Head of caudate nucleus (tissue), 42 donors: ENCODE measurements around the gene GIT1.

Source experiments
- DNase-seq, 42 donors: peaks; one replicate each; pipeline versions ENCODE4 v3.0.0 to v3.0.0-alpha.2; 2020 to 2021; ENCODE audit warnings: mixed read lengths in 7 of 42
- intact Hi-C: fragments of 100-400 bp; cut with DNase I; formaldehyde crosslinking; loops from one replicate; pipeline ENCODE4 v1.15.0; 2022

GIT1 gene

GRCh38 chr17:29617481-29618271, 28.2 kb upstream of the GIT1 start:
- DNase-seq = peak; percentile 55 to 93 (median 85)
- intact Hi-C loops = loop anchor here (5.0 kb wide), 1 partner anchor 315 kb away; the partner anchor contains the start of gene SSH2

- peak; percentile 78 to 96 (median 91) for DNase-seq
- intact Hi-C loops = loop anchor here (5.0 kb wide), 1 partner anchor 315 kb away; the partner anchor contains the start of gene SSH2
These were observed 27.7 kb upstream of the GIT1 start for GRCh38 chr17:29617125-29617480.

- DNase-seq = peak in 5 of 42 donors; percentile 16 to 51 (median 43)
- intact Hi-C loops = loop anchor here (5.0 kb wide), 1 partner anchor 316 kb away; the partner anchor contains the start of gene SSH2
These were observed 27.0 kb upstream of the GIT1 start for GRCh38 chr17:29616300-29617048.

DNA sequence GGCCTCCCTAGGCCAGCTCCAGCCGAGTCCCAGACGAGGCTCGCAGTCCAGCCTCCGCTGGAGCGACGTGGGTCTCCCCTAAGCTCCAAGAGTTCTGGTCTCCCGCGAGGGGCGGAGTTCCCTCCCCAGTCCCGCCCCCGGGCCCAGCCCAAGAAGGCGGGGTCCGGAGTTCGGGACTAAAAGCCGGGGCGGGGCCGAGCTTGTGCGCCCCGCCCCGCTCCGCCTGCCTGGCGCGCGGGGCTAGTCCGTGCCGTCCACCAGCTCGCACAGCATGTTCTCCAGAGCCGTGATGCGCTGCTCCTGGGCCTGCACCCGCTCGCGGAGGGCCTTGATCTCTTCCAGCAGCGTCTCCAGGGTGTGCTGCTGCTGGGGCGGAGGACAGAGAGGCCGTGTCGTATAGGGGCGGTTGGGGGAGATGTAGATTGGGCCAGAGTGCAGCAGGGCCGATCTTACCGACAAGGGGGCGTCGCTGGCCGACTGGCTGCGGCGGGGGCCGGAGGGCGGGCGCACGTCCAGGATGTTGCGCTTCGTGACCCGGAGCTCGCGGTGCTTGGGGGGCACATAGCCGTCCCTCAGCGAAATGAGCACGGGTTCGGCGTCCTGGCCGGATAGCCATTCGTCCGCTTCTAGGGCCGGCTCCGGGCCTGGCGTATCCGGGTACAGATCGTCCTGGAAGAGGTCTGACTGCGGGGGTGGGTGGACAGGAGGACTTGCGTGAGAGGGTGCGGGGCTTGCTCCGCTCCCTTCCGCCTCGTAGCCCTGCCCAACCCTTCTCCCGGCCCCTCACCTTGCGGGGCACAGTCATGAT, 26.2 kb upstream of the GIT1 start:
- DNase-seq = peak; percentile 82 to 97 (median 95)
- intact Hi-C loops = loop anchor here (5.0 kb wide), 1 partner anchor 317 kb away; the partner anchor contains the start of gene SSH2

DNA sequence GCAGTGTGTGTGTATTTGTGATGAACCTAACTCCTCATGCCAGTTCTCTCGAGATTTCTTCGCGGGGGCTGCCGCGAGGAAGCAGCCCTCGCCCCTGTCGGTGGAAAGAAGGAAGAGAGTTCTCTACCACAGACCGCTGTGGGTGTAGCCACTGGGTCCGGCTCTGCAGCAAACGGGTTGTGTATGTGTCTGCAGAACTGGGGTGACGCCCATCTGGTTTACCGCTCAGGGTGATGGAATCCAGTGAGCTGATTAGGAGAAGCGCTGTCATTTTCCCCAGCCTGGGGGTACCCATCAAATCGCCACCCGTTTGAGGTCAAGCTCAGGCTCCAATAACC, 25.6 kb upstream of the GIT1 start:
- DNase-seq = peak in 29 of 42 donors; percentile 29 to 72 (median 52)
- intact Hi-C loops = loop anchor here (5.0 kb wide), 1 partner anchor 317 kb away; the partner anchor contains the start of gene SSH2

DNA sequence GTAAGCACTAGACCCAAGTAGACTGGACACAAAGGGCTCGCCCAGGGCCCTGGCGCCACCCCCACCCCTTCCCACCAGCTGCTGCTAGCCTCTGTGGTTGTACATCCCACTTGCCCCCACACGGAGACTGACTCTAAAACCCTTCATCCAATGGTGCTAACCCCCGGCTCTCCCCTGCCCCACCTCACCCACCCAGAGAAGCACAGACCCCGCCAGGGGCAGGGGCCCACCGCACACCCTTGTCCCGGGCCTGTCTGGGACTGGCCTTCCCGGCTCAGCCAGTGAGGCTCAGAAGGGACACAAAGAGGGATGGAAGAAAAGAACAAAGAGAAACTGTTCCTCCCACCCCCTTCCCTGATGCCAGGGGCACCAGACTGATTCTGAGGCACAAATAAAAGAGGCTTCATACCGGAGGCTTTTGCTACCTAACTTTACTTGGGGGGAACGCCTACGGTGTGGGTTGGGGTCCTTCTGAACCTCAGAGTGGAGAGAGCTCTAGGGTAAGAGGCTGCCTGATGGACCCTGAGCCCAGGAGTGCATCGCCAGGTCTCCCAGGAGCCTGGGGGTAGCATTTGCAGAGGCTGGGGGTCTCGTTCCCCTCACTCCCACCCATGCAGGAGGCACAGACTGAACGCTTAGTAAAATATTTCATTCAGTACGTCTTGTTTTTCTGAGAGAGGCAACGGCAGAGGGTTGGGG, 25.1 kb upstream of the GIT1 start:
- peak in 23 of 42 donors; percentile 15 to 74 (median 58) for DNase-seq
- intact Hi-C loops = loop anchor here (5.0 kb wide), 1 partner anchor 318 kb away; the partner anchor contains the start of gene SSH2

DNA sequence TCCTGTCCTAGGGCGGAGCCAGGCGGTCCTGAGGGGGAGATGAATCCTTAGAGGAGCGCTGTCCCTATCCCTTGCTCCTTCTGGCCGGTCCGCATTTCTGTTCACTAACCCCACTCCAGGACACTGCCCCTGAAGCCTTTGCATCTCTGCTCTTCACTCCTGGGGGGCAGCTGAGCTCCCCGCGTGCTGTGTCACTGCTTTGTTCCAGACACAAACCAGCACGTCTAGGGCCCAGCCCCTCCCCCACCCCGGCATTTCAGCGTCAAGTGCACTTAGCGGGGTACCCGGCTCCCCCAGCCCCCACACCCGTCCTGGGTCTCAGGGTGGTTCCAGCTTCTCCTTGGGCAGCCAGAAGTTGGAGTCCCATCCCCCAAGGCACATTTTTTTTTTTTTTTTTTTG, 24.4 kb upstream of the GIT1 start:
- intact Hi-C loops = no loop called here

GRCh38 chr17:29613352-29613837, 23.9 kb upstream of the GIT1 start:
- intact Hi-C loops = no loop called here
- DNase-seq = peak; percentile 86 to 98 (median 95)

More for the DNA sequence above, 24.4 kb upstream of the GIT1 start:
- peak in 2 of 42 donors; percentile 36 to 38 for DNase-seq

- intact Hi-C loops = no loop called here
- peak in 3 of 42 donors; percentile 5 to 45 (median 28) for DNase-seq
These were observed 23.2 kb upstream of the GIT1 start for GRCh38 chr17:29612404-29613280.

GRCh38 chr17:29612094-29612403, 22.6 kb upstream of the GIT1 start:
- DNase-seq = no peak
- intact Hi-C loops = no loop called here

DNA sequence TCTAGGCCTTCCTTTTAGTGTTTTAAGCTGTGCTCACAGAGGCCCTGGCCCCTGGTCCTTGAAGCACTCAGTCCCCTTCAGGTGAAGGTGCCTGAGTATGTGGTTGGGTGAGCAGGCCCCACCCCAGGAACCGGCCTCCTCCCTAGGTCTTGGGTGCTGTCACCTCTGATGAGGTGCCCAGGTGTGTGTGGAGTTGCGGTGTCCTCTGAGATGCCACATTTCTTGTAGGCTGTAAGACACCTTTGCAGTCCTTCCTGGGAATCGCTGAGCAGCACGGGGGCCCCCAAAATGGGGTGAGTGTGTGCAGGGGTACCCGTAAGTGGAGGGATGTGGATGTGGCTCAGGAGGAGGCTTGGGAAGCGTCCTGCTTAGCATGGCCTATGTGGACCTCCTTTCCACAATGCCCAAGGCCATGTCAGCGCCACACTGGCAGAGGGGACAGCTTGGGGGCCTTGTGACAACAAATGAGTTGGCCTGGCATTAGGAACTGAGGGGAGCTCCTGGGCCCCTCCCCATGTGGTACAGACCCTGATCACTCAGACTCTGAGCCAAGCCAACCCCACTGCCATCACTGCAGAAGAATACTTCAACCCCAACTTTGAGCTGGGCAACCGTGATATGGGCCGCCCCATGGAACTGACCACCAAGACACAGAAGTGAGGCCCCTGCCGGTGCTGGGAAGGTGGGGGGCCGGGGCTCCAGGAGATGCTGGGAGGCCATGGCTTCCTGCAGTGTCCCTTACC, 22.1 kb upstream of the GIT1 start:
- intact Hi-C loops = no loop called here
- DNase-seq = peak in 1 of 42 donors; percentile 28

DNA sequence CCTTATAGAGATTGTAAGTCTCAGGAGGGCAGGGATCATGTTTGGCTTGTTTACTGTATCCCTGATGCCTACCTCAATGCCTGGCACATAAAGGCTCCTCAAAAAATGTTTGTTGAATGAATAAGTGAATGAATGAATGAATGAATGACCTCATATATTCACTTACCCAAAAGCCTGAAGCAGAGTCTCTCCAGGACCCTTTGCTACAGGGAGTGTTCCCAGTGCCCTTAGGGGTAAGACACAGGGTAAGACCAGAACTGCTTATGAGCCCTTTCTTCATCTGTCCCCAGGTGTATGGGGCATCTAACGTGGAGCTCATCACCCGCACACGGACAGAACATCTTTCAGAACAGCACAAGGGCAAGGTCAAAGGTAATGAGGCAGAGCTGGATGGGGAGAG, 20.9 kb upstream of the GIT1 start:
- peak in 1 of 42 donors; percentile 0 for DNase-seq
- intact Hi-C loops = no loop called here

- DNase-seq = peak in 1 of 42 donors; percentile 16
- intact Hi-C loops = no loop called here
These were observed 19.5 kb upstream of the GIT1 start for GRCh38 chr17:29608986-29609385.

- no peak for DNase-seq
- intact Hi-C loops = no loop called here
These were observed 18.2 kb upstream of the GIT1 start for GRCh38 chr17:29607557-29608195.

DNA sequence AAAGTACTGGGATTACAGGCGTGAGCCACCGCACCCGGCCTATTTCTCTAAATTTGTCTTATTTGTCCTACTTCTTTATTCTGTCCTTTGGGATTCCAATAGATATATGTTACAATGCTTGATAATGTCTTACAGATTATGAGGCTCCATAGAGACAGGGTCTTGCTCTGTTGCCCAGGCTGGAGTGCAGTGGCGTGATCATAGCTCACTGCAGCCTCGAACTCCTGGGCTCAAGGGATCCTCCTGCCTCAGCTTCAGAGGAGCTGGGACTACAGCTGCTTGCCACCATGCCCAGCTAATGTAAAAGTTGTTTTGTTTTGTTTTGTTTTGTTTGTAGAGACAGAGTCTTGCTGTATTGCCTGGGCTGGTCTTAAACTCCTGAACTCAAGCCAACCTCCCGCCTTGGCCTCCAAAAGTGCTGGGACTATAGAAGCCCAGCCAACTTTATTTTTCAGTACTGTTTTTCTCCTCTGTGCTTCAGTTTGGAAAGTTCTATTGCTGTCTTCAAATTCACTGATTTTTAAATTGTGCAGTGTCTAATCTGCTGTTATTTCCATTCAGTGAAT, 13.7 kb upstream of the GIT1 start:
- DNase-seq = no peak
- intact Hi-C loops = no loop called here
